GM13977 (cell line): ENCODE results near the gene CAT.

Source experiments
- DNase-seq: peaks from one replicate; pipeline ENCODE4 v3.0.0; 2012; ENCODE audit warnings: low spot score
- in situ Hi-C: fragments of 300-500 bp; cut with MboI; formaldehyde crosslinking; loops from one replicate; pipeline ENCODE4 v1.12.0; 2022; ENCODE audit warnings: low sequenced_read_pairs, low pct_unique_long_range_greater_than_20kb, mixed read lengths, inconsistent platforms; ENCODE audit not compliant: unreplicated experiment
- TF ChIP-seq, protein P1 (sequence below): IDR thresholded peaks from 2 replicates; pipeline ENCODE4 v1.5.1; 2012; ENCODE audit warnings: mild to moderate bottlenecking, control low read depth; ENCODE audit not compliant: insufficient read depth; ENCODE audit errors: extremely low read depth, missing control alignments

Gene CAT

DNA sequence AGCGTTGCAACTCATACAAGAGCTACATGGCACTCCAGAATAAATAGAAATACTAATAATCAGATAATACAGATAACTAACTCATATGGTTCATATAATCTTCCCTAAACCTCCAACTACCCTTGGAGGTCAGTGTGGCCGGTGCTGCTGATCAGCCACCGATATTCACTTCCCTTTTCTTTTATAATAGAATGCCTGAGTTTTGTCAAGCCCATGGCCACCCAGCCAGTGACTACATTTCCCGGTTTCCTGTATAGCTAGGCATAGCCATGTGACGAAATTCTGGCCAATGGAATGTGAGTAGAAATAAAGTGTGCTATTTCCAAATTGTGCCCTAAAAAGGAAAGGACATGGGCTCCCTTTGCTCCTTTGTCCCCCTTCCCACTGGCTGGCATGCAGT is 5.9 kb upstream of the CAT start:
- TF ChIP-seq, protein P1, sequence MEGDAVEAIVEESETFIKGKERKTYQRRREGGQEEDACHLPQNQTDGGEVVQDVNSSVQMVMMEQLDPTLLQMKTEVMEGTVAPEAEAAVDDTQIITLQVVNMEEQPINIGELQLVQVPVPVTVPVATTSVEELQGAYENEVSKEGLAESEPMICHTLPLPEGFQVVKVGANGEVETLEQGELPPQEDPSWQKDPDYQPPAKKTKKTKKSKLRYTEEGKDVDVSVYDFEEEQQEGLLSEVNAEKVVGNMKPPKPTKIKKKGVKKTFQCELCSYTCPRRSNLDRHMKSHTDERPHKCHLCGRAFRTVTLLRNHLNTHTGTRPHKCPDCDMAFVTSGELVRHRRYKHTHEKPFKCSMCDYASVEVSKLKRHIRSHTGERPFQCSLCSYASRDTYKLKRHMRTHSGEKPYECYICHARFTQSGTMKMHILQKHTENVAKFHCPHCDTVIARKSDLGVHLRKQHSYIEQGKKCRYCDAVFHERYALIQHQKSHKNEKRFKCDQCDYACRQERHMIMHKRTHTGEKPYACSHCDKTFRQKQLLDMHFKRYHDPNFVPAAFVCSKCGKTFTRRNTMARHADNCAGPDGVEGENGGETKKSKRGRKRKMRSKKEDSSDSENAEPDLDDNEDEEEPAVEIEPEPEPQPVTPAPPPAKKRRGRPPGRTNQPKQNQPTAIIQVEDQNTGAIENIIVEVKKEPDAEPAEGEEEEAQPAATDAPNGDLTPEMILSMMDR: no peak
- in situ Hi-C loops: no loop called here
- no peak for DNase-seq

DNA sequence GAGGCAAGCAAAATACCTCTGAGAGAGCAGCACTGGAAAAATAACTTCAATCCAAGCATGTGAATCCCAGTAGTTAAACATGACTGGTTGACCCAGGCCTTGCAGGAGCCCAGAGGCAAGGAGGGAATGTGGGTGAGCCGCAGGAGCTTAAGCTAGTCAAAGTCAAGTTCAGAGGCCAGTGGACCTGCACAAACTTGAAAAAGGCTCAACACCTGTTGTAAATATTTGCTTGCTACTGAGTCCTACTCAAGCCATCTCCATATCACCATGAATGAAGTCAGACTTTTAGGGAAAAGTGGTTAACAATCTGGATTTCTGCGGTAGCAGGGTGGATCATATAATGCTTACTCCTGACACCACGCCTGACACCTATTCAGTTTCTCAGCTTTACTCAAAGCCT is 4.8 kb upstream of the CAT start:
- TF ChIP-seq, protein P1: no peak
- DNase-seq: no peak
- in situ Hi-C loops: no loop called here

DNA sequence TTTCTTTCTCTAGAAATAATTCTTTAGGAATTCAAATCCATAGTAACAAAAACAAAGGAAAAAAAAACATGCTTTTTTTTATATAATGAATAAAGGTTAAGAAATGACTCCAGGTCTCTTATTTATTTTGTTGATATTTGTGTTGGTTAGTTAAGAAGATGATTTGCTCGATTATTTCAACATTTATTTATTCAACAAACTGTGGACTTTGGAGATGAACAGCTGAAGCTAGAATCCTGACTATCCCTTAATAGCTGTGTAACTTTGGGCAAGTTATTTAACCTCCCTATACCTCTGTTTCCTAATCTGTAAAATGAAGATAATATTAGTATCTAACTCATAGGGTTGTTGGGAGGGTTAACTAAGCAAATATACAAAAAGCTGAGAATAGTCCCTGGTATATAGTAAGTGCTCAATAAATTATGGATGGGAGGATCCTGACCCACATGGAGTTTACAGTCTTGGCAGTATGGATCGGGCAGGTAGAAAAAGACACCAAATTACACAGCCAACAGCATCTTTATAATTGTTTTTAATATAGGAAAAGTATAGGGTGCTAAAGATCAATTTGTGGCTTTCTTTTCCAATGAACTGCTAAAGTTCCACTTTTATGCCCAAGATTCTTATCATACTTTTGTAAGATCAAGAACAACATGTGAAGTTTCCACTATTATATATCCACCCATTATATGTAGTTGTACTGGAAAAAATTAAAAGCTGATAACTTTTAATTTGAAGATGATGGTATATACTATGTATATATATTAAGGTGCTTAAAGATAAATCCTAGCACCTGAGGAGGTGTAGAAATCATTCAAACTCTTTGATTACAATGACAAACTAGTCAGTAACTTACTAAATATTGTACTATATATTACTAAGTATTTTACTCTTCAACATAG is 1.3 kb upstream of the CAT start:
- in situ Hi-C loops: no loop called here
- no peak for DNase-seq
- TF ChIP-seq, protein P1: no peak

DNA sequence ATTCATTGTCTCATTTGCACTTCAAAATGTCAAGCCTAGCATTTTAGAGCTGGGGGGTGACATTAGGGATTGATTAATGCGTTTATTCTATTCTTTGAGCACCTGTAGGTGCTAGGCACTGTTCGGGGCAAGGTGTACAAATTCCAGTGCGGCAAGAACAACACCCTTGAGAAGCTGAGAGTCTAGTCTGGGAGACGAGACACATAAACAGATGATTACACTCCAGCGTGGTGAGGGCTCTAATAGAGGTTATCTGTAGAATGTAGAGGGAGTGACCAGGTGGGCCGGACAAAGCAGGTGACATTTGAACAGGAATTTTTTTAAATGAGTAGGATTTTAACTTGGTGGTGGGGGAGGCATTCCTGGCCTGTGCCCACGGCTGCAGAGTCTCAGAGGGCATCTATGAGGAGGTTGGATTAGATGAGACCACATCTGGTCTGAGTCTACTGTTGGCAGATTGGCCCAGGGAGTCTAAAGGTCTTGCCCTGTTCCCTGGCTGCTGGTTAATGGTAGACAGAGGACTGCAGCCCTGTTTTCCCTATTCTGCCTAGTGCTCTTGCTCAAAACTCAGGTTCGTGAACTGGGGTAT is 970 bp downstream of the CAT start:
- TF ChIP-seq, protein P1: no peak
- DNase-seq: no peak
- in situ Hi-C loops: no loop called here

DNA sequence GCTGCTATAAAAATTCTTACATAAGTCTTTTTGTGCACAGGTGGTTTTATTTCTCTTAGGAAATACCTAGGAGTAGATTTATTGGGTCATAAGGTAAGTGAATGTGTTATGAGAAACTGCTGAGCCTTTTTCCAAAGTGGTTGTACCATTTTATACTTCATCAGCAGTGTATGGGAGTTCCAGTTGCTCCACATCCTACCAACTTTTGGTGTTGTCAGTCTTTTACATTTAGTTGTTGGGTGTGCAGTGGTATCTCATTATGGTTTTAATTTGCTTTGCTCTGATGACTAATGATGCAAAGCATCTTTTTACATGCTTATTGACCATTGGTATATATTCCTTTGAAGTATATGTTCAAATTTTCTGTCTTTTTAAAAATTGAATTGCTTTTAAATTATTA is 3.1 kb downstream of the CAT start:
- TF ChIP-seq, protein P1: no peak
- in situ Hi-C loops: no loop called here
- DNase-seq: no peak

DNA sequence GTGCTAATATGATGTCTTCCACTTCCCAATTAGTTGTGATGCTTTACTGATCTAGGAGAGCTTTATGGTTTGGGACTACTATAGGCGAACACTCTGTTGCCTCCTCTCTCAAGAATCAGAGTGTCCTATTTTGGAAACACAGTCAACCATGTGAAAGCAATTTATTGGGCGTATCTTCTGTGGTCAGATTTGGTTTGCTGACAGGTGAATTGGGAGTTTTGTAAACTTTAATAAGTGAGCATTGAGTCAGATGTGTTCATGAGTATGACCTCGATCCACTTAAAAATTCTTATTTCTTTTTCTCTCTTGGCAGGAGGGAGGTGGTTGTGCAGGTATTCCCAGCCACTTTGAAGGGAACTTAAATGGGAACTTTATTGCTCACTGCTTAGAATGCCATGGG is 4.4 kb downstream of the CAT start:
- TF ChIP-seq, protein P1: no peak
- in situ Hi-C loops: no loop called here
- DNase-seq: no peak
